Endometrial microvascular endothelial cells (primary cell): Measurements from ENCODE around the gene CYP21A2. TPM values are rescaled to one million over a fixed set of nuclear protein-coding genes. Genes with fewer than 3 reads are reported as not detected.
"Not testable (repeated sequence)": the region's sequence is repeated elsewhere in the genome, so short reads cannot be mapped to it uniquely, and the experiment has no call there.

ENCODE experiments used
- in situ Hi-C: cut with HindIII; loops from 2 replicates; pipeline ENCODE4 v1.10.0; 2017; ENCODE audit warnings: low sequenced_read_pairs, low pct_unique_long_range_greater_than_20kb; ENCODE audit errors: inconsistent ontology term
- total RNA-seq: library from RNA; depleted of rRNA; stranded (reverse); fragments of >200 nt; gene quantifications from one replicate; pipeline ENCODE4 v1.2.3, GENCODE V29; 2015; ENCODE audit errors: inconsistent ontology term

Gene CYP21A2
- total RNA-seq, 1 donor from 2014 or later, result not detected

DNA sequence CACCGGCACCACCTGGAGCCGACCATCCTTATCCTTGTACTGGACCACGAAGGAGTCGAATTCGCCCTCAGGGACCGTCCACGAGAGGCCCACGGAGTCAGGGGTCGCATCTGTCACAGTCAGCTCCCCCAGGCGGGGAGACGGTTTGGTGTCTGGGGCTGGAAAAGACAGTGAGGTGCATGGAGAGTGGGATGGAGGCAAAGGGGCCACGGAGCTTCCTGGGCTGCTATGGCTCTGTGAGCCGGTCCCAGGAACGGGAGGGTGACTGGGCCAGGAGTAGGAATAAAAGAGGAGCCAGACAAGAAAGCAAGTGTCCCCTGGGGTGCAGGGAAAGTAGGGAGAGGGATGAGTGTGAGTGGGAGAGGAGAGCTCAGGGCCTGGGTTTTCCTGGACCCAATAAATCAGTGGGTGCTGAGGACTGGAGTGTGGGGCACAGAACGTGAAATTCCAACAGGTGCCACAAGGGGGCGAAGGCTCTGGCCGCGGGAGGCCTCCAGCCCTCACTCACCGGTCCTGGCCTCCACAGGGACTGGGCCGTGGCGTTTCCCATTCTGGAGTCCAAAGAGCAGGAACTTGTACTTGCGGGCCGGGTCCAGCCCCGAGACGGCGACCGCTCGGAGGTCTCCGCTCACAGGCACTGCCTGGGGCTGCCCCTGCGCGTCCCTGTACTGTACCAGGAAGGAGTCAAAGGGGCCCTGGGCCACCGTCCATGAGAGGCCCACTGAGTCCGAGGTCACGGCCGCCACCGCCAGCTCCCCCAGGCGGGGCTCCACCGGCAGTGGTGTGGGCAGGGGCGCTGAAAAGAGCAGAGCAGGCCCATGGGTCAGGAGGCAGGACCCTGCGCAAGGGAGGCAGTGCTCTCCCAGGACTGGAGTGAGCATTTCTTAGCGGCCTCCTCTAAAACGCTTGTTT lies 9.9 kb downstream of the CYP21A2 start:
- in situ Hi-C loops, result no loop called here

- in situ Hi-C loops, result not testable (repeated sequence)
Observed at GRCh38 chr6:32049149-32049548, 10.9 kb downstream of the CYP21A2 start.

GRCh38 chr6:32049736-32050135 lies 11.5 kb downstream of the CYP21A2 start:
- in situ Hi-C loops, result not testable (repeated sequence)

GRCh38 chr6:32050562-32050961 lies 12.3 kb downstream of the CYP21A2 start:
- in situ Hi-C loops, result no loop called here

DNA sequence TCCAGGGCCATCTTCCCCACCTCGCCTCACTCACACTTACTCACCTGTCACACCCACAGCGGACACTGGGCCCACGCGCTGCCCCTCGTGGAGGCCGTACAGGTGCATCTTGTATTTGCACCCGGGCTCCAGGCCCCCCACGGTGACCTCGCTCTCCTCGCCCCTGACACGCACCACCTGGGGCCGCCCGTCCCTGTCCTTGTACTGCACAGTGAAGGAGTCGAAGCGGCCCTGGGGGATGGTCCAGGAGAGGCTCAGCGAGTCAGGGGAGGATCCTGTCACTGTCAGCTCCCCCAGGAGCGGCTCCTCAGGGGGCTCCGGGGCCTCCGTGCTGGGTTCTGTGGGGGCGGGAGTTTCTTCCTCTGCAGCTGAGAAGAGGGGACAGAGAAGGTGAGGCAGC lies 14.4 kb downstream of the CYP21A2 start:
- in situ Hi-C loops, result not testable (repeated sequence)

DNA sequence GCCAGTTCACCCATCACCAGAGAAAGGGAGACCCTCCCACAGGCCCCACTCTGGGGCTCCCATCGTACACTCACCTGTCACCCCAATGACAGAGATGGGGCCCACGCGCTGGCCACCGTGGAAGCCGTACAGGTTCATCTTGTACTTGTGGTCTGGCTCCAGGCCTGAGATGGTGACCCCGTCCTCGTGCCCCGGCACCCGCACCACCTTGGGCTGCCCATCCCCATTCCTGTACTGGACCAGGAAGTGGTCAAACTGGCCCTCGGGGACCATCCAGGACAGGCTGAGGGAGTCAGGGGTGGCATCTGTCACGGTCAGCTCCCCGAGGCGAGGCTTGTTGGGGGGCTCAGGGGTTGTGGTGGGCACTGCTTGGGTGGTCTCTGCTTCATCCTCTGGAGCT lies 15.1 kb downstream of the CYP21A2 start:
- in situ Hi-C loops, result not testable (repeated sequence)

DNA sequence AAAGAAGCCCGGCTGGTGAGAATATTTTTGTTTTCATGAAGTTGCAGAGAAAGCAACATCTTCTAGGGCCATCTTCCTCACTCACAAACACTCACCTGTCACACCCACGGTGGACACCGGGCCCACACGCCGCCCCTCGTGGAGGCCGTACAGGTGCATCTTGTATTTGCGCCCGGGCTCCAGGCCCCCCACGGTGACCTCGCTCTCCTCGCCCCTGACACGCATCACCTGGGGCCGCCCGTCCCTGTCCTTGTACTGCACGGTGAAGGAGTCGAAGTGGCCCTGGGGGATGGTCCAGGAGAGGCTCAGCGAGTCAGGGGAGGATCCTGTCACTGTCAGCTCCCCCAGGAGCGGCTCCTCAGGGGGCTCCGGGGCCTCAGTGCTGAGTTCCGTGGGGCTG lies 17.5 kb downstream of the CYP21A2 start:
- in situ Hi-C loops, result not testable (repeated sequence)

GRCh38 chr6:32056254-32056653 lies 18.0 kb downstream of the CYP21A2 start:
- in situ Hi-C loops, result no loop called here

- in situ Hi-C loops, result no loop called here
Observed at GRCh38 chr6:32057966-32058365, 19.8 kb downstream of the CYP21A2 start.

DNA sequence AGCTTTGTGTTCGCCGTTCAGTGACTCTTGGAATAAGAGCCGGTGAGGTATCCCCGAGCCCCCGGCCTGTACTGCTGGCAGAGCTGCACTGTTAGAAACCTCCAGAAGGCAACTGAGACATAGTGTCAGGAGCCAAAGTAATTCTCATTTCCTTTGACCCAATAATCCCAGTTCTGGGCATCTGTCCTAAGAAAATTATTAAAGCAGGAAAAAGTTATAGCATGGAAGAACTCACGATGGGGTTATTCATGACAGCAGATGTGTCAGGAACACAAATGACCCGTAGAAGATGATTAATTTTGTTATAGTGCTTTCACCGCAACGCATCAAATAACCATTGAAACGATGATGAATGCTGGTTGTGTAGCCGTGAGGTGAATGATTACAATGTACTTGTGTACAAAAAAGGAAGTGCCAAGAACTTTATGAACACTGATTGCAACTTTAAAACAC lies 20.3 kb downstream of the CYP21A2 start:
- in situ Hi-C loops, result no loop called here

DNA sequence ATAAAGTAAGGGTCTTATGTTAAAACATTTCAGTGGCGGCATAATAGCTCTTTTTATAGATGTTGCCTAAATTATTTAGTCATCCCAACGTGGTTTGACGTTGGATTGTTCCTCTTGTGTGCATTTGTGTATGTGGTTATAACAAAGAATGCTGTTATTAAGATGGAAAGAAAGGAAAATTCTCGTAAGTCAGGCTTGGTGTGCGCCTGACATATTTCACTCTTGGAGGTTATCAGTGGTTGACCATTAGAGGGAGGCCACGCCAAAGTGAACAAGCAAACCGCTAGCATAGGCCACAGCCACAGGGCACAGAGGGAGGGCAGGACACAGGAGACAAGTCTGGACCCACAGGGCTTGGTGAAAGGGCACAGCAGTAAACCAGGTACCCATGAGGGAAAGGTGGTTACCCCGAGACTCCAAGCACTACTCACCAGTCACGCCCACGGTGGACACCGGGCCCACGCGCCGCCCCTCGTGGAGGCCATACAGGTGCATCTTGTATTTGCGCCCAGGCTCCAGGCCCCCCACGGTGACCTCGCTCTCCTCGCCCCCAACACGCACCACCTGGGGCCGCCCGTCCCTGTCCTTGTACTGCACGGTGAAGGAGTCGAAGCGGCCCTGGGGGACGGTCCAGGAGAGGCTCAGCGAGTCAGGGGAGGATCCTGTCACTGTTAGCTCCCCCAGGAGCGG lies 22.9 kb downstream of the CYP21A2 start:
- in situ Hi-C loops, result no loop called here

- in situ Hi-C loops, result no loop called here
Observed at GRCh38 chr6:32064706-32065105, 26.5 kb downstream of the CYP21A2 start.

GRCh38 chr6:32067521-32067920 lies 29.3 kb downstream of the CYP21A2 start:
- in situ Hi-C loops, result not testable (repeated sequence)

DNA sequence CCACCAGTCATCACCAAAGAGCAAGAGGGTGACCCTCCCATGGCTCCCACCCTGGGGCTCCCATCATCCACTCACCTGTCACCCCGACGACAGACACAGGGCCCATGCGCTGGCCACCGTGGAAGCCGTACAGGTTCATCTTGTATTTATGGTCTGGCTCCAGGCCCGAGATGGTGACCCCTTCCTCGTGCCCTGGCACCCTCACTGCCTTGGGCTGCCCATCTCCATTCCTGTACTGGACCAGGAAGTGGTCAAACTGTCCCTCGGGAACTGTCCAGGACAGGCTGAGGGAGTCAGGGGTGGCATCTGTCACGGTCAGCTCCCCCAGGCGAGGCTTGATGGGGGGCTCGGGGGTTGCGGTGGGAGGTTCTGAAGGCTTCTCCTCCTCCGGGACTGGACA lies 30.1 kb downstream of the CYP21A2 start:
- in situ Hi-C loops, result not testable (repeated sequence)

GRCh38 chr6:32068867-32069266 lies 30.7 kb downstream of the CYP21A2 start:
- in situ Hi-C loops, result no loop called here

- in situ Hi-C loops, result no loop called here
Observed at GRCh38 chr6:32069460-32069859, 31.2 kb downstream of the CYP21A2 start.

- in situ Hi-C loops, result no loop called here
Observed at GRCh38 chr6:32069878-32070515, 31.8 kb downstream of the CYP21A2 start.

GRCh38 chr6:32070814-32071543 lies 32.8 kb downstream of the CYP21A2 start:
- in situ Hi-C loops, result no loop called here

GRCh38 chr6:32073101-32073500 lies 34.9 kb downstream of the CYP21A2 start:
- in situ Hi-C loops, result no loop called here
